ENCODE measurements around the gene SPTBN1. TPM values are rescaled to one million over a fixed set of nuclear protein-coding genes. Genes with fewer than 3 reads are reported as not detected.

SPTBN1 gene
- total and polyA plus RNA-seq, 2 of the 13 experiments (the other 11 are each of a cell fraction or from before 2014, with no cell fraction given) = 123 to 299 TPM

DNA sequence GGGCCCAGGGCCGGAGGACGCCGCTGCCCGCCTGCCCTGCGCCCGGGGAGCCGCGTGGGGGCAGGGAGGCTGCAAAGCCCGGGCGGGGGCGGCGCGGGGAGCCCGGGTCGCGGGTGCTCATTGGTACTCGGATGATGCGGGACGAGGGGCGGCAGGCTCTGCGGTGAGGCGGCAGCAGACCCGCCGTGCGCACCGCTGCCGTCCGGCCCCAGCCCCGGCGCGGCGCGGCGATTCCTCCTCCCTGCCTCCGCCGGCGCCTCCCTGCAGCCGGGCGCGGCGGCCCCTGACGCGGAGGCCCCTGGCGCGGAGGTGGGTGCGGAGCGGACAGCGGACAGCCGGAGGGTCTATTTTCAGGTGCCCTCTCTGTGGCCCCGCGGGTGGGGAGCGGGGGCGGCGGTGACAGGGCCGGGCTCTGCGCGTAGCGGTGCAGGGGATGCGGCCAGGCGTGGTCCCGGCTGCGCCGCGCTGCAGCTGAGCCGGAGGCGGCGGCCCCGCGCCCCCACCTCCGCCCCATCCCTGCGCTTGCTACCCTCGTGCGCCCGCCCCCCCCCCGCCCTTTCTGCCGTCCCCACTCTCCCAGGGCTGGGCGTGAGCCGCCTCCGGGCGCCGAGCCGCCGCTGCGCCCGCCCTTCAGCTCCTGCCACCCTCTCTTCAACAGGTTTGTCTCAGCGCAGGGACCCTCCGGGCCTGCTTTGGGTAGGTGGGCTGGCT is 640 bp downstream of the SPTBN1 start (continued):
- no peak for TF ChIP-seq SP140L (CRISPR knock-in tag; IDR thresholded peaks at IDR 0.05; ENCODE audit: borderline replicate concordance)
- 0 out of 2 replicates have a peak, but pooled peaks have one; percentile 53 for TF ChIP-seq ZMAT3 (CRISPR knock-in tag; conservative IDR thresholded peaks at IDR 0.05)
- no peak for TF ChIP-seq ZNF883 (CRISPR knock-in tag; IDR thresholded peaks at IDR 0.05; ENCODE audit: not compliant biosample characterization)
- TF ChIP-seq ZNF317 (CRISPR knock-in tag; IDR thresholded peaks at IDR 0.05) = no peak
- TF ChIP-seq SP5 (CRISPR knock-in tag; IDR thresholded peaks at IDR 0.05; ENCODE audit: borderline replicate concordance, low read depth) = 0 out of 2 replicates have a peak, but pooled peaks have one; percentile 10
- no peak for TF ChIP-seq POLR2G (IDR thresholded peaks at IDR 0.05; ENCODE audit: low read depth, low read length)
- no peak for TF ChIP-seq KLF9 (CRISPR knock-in tag; IDR thresholded peaks at IDR 0.05; ENCODE audit: low read depth)
- no peak for TF ChIP-seq ZC3H4 (CRISPR knock-in tag; IDR thresholded peaks at IDR 0.05; ENCODE audit: borderline replicate concordance)
- TF ChIP-seq SNAPC2 (CRISPR knock-in tag; IDR thresholded peaks at IDR 0.05) = no peak
- TF ChIP-seq, protein P1, sequence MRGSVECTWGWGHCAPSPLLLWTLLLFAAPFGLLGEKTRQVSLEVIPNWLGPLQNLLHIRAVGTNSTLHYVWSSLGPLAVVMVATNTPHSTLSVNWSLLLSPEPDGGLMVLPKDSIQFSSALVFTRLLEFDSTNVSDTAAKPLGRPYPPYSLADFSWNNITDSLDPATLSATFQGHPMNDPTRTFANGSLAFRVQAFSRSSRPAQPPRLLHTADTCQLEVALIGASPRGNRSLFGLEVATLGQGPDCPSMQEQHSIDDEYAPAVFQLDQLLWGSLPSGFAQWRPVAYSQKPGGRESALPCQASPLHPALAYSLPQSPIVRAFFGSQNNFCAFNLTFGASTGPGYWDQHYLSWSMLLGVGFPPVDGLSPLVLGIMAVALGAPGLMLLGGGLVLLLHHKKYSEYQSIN (CRISPR knock-in tag; IDR thresholded peaks at IDR 0.05; ENCODE audit: borderline replicate concordance) = no peak
- TF ChIP-seq, protein P2, sequence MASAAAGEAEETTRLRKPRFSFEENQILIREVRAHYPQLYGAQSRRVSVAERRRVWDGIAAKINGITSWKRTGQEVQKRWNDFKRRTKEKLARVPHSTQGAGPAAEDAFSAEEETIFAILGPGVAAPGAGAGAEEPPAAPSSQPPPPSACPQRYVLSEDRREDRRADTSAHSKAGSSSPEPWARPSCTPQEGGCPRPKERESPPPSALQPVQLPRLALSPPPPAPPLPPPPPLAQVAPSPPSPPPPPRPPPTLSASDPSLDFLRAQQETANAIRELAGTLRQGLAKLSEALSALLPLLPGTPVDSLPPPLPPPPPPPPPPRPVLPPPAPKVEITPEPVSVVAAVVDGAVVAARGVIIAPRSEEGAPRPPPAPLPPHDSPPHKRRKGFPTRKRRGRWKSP (CRISPR knock-in tag; IDR thresholded peaks at IDR 0.05) = peak; percentile 15; the same call in 1 of the 2 replicates
- TF ChIP-seq RARG (CRISPR knock-in tag; IDR thresholded peaks at IDR 0.05; ENCODE audit: low read depth) = no peak
- no peak for TF ChIP-seq RFX1 (IDR thresholded peaks at IDR 0.05)
- no peak for TF ChIP-seq BCL6 (CRISPR knock-in tag; IDR thresholded peaks at IDR 0.05)
- peak; percentile 49; the same call in 1 of the 2 replicates for TF ChIP-seq ZNF724P (CRISPR knock-in tag; IDR thresholded peaks at IDR 0.05; ENCODE audit: borderline replicate concordance)
- TF ChIP-seq, protein P3, sequence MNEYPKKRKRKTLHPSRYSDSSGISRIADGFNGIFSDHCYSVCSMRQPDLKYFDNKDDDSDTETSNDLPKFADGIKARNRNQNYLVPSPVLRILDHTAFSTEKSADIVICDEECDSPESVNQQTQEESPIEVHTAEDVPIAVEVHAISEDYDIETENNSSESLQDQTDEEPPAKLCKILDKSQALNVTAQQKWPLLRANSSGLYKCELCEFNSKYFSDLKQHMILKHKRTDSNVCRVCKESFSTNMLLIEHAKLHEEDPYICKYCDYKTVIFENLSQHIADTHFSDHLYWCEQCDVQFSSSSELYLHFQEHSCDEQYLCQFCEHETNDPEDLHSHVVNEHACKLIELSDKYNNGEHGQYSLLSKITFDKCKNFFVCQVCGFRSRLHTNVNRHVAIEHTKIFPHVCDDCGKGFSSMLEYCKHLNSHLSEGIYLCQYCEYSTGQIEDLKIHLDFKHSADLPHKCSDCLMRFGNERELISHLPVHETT (CRISPR knock-in tag; conservative IDR thresholded peaks at IDR 0.05) = 0 out of 2 replicates have a peak, but pooled peaks have one; percentile 11
- TF ChIP-seq ZNF564 (CRISPR knock-in tag; IDR thresholded peaks at IDR 0.05) = no peak; the same call in 1 of the 2 replicates
- no peak for TF ChIP-seq ZMYM3 (CRISPR knock-in tag; IDR thresholded peaks at IDR 0.05)
- TF ChIP-seq MATR3 (CRISPR knock-in tag; IDR thresholded peaks at IDR 0.05) = no peak
- TF ChIP-seq SALL1 (CRISPR knock-in tag; IDR thresholded peaks at IDR 0.05) = no peak; the same call in 1 of the 2 replicates
- TF ChIP-seq, protein P4, sequence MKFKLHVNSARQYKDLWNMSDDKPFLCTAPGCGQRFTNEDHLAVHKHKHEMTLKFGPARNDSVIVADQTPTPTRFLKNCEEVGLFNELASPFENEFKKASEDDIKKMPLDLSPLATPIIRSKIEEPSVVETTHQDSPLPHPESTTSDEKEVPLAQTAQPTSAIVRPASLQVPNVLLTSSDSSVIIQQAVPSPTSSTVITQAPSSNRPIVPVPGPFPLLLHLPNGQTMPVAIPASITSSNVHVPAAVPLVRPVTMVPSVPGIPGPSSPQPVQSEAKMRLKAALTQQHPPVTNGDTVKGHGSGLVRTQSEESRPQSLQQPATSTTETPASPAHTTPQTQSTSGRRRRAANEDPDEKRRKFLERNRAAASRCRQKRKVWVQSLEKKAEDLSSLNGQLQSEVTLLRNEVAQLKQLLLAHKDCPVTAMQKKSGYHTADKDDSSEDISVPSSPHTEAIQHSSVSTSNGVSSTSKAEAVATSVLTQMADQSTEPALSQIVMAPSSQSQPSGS (CRISPR knock-in tag; IDR thresholded peaks at IDR 0.05) = no peak
- TF ChIP-seq CENPT (CRISPR knock-in tag; IDR thresholded peaks at IDR 0.05; ENCODE audit: low read depth) = no peak
- no peak for TF ChIP-seq ATAD3A (CRISPR knock-in tag; IDR thresholded peaks at IDR 0.05)
- TF ChIP-seq ZNF776 (CRISPR knock-in tag; IDR thresholded peaks at IDR 0.05) = 0 out of 2 replicates have a peak, but pooled peaks have one; percentile 16
- TF ChIP-seq, protein P5, sequence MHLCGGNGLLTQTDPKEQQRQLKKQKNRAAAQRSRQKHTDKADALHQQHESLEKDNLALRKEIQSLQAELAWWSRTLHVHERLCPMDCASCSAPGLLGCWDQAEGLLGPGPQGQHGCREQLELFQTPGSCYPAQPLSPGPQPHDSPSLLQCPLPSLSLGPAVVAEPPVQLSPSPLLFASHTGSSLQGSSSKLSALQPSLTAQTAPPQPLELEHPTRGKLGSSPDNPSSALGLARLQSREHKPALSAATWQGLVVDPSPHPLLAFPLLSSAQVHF (CRISPR knock-in tag; IDR thresholded peaks at IDR 0.05) = no peak
- TF ChIP-seq ZNF260 (CRISPR knock-in tag; IDR thresholded peaks at IDR 0.05; ENCODE audit: borderline replicate concordance, low read depth) = no peak
